GM18951 (cell line): ENCODE results near the gene BTBD6.

ENCODE experiments used
- POLR2A ChIP-seq: IDR thresholded peaks from 4 replicates; pipeline ENCODE4 v1.6.1; 2011; ENCODE audit warnings: mild to moderate bottlenecking; ENCODE audit not compliant: insufficient read length, insufficient read depth; ENCODE audit errors: extremely low read depth
- in situ Hi-C: fragments of 300-500 bp; cut with MboI; formaldehyde crosslinking; loops from one replicate; pipeline ENCODE4 v1.12.0; 2022; ENCODE audit warnings: low sequenced_read_pairs, mixed read lengths, inconsistent platforms; ENCODE audit not compliant: unreplicated experiment

BTBD6 gene

DNA sequence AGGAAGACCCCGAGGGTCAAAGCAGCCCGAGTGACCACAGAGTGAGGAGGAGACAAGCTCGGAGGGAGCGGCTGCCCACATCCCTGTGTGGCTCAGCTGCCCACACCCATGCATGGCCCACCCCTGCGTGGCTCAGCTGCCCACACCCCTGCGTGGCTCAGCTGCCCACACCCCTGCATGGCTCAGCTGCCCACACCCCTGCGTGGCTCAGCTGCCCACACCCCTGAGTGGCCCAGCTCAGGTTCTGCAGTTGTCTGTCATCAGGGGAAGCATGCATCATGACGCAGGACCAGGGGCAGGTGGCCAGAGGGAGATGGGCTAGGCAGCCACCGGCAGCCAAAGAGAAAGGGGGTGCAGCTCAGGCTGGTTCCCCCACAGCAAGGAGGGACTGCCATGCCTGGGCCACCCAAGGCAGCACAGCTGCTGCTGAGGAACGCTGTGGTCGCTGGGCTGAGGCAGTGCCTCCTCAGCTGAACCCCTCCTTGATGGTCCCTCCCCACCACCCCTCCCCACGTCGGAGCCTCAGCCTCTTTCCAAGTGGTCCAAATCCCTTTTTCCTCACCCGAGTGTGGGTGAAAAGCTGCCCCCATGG, 33.9 kb upstream of the BTBD6 start:
- in situ Hi-C loops: no loop called here
- TF ChIP-seq POLR2A: no peak

GRCh38 chr14:105215602-105216001, 32.7 kb upstream of the BTBD6 start:
- in situ Hi-C loops: no loop called here
- no peak for TF ChIP-seq POLR2A

DNA sequence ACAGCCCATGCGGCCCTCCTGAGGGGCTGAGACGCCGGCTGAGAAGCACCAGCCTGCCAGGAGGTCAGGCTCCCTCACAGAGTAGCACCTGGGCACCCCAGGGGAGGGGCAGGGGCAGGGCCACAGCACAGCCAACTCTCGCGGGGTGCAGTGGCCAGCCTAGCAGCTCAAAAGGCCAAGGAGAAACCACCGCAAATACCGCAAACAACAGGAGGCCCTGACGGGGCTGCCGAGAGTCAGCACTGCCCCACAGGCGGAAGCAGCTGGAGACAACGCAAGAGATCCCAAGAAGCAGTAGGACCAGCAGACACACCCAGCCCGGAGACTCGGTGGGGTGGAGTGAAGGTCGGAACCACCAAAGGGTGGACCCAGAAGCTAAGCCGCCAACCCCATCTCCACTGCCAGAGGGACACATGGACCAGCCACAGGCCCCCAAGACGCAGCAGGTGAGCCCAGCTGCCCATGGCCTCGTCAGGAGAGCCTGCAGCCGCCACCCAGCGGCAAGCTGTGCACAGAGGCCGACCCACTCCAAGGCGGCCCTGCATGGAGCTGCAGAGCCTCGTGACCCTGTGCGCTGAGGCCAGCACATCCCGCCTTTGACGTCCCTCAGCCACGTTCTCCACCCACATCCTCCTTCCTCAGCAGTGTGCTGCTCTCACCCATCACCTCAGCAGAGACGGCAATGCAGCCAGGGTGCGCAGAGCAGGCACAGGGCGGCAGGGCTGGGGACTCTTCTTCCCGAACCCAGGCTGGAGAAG, 31.7 kb upstream of the BTBD6 start:
- no peak for TF ChIP-seq POLR2A
- in situ Hi-C loops: no loop called here

DNA sequence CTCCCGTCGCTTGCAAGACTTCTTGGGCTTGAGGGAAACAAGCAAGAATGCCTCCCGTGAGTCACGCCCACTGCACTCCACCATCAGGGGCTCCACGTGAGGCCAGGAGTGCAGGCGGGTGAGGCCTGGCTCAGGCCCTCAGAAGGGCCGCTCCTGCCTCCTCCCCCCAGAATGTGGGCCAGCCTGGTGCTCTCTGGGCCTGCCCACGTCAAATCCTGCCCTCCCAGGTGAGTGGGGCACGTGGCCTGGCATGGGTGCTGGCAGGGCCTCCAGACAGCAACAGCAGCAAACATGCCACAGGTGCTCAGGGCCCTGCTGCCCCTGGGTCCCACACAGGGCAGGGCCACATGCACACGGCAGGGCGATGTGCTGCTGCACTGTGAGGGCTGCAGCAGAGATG, 30.6 kb upstream of the BTBD6 start:
- no peak for TF ChIP-seq POLR2A
- in situ Hi-C loops: no loop called here

GRCh38 chr14:105218611-105219010, 29.7 kb upstream of the BTBD6 start:
- TF ChIP-seq POLR2A: no peak
- in situ Hi-C loops: no loop called here

DNA sequence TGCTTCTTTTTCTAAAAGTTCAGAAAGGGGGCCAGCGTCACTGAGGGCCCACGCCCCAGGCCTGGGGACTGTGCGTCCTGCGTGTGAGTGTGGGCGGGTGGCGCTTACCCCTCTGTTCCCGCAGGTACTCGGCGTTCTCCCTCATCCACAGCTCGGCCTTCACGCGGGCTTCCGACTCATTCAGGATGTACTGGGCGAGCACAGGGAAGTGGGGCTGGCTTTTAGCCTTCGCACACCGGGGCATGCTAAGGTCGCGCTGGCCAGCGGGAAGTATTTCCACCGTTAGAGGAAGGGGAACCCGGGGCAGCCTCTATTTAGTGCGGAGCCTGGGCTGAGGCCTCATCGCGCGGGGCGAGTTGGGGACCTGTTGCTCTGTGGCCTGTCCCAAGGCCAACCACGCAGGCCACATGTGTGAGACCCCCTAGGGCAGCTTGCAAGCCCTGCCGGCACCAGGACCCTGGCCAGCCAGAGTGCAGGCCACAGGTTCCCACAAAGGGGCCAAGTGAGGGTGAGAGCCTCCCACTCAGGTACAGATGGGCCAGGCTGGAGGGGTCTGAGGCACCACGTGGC, 29.2 kb upstream of the BTBD6 start:
- in situ Hi-C loops: no loop called here
- TF ChIP-seq POLR2A: no peak

- TF ChIP-seq POLR2A: no peak
- in situ Hi-C loops: no loop called here
These were observed 28.6 kb upstream of the BTBD6 start for GRCh38 chr14:105219753-105220152.

DNA sequence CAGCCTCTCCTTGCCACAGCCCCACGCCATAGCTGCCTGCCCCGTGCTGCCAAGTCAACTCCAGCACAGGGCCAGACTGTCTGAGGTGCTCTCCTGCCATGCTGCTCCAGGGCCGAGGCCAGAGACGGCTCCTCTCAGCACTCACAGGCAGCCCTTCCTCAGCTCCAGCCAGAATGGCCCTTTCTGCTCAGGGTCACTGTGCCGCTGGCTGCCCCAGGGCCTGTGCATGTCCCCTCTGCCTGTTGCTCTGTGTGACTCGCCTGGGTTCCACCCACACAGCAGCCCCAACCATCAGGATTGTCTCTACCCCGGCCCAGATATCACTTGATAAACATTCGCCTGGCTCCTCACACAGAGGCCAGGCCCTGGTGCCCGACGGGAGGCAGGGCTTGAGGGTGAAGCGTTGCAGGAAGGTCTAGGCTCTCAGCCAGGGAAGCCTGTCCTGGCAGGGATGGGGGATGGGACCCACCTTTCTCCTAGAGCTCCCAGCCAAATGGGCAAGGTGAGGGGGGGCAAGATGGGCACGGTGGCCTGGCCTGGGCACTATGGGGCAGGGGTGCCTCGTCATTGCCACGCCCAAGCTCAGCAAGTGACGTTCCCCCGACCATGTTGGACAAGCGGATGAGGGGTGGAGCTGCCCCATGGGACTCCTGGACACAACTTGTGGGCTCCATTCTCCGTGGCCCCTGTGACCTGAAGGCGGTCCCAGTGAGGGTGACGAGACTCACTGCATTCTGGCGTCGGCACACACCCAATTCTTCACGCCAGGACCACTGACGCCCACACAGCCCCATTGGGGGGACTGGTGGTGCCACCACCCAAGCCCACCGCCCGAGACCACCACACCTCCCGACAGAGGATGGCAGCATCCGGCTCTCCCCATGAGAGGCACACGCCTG, 27.4 kb upstream of the BTBD6 start:
- TF ChIP-seq POLR2A: no peak
- in situ Hi-C loops: no loop called here

DNA sequence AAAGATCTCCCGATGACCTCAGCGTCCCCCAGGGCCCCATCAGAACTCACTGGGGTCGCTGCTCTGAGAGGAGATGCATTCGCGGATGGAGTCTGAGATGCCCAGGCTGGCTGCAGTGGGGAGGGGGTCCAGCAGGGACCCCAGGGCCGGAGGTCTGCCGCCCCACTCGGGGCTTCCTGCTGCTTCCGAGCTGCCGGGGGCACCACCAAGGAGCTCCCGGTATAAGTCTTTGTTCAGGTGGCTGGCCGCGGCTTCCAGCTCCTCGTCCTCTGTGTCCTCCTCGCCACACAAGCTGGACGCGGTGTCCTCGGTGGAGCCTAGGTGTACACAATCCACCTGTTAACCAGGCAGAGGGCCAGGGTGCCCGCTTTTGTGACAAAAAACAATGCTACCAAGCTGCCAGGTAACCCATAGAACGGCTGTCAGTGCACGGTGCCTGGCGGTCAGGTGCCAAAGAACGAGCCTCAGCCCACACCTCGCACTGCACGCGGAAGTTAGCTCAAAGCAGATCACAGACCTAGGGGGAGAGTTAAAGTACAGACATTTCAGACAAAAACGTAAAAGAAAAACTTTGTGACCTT, 26.6 kb upstream of the BTBD6 start:
- no peak for TF ChIP-seq POLR2A

GRCh38 chr14:105223260-105223659, 25.1 kb upstream of the BTBD6 start:
- TF ChIP-seq POLR2A: no peak
- in situ Hi-C loops: no loop called here

More for the DNA sequence above, 26.6 kb upstream of the BTBD6 start:
- in situ Hi-C loops: no loop called here

- no peak for TF ChIP-seq POLR2A
- in situ Hi-C loops: no loop called here
These were observed 24.4 kb upstream of the BTBD6 start for GRCh38 chr14:105223770-105224544.

DNA sequence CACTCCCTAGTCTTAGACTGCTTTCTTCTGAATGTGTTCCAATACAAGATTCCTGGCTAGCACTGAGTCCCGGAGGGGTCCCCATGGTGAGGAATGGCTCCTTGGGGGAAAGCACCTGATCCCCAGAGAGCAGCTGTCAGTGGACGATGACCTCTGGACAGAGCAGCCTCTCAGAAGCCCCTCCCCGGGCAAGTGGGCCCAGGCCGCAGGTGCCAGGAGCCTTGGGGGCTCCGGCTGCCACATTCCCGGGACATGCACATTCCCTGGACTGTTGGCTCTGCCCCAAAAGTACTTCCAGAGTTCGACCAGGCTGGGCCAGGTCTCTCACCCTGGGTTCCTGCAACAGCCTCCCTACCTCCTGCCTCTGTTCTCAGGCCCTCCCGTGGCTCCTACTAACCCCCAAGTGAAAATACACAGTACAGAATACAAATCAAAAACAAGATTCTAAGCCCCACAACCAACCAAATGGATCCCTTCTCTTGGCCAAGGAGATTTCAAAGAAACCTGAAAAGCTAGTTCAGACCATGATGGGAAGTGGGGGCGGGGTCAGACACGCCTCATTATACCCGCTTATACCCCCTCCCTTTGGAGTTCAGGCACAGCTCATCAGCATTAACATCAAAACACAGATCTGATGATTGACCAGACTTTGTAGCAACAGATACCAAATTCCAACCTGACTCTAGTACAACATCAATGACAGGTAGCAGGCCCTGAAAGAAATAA, 23.3 kb upstream of the BTBD6 start:
- in situ Hi-C loops: no loop called here
- no peak for TF ChIP-seq POLR2A
